Heart left ventricle (tissue), 16 donors: ENCODE data around the gene RNF4. TPM values are rescaled to one million over a fixed set of nuclear protein-coding genes. Genes with fewer than 3 reads are reported as not detected.

Experiments
- ATAC-seq, 4 donors: fragments of 200-7000 bp; cut with Tn5 transposase; one replicate each; pipeline ENCODE4 v1.9.1; 2020 to 2022; ENCODE audit warnings: moderate library complexity in 4 of 4, mild to moderate bottlenecking in 3 of 4, moderate number of reproducible peaks in 1 of 4
- DNase-seq, 5 donors: peaks; one replicate each; pipeline ENCODE4 v3.0.0-alpha.2; 2020
- H3K27ac ChIP-seq, 12 donors: fragments of 200-600 bp; sonication (generic) in 4 of 12; one replicate each; pipeline versions ENCODE4 v1.5.0 to v1.8.0; 2016 to 2022; ENCODE audit warnings: mild to moderate bottlenecking in 2 of 12
- H3K27me3 ChIP-seq, 9 donors: fragments of 200-600 bp; sonication (generic) in 2 of 9; one replicate each; pipeline versions ENCODE4 v1.5.1 to v1.8.0; 2016 to 2022; ENCODE audit warnings: mild to moderate bottlenecking in 3 of 9
- H3K36me3 ChIP-seq, 9 donors: fragments of 200-600 bp; sonication (generic) in 2 of 9; one replicate each; pipeline versions ENCODE4 v1.5.0 to v1.8.0; 2018 to 2022; ENCODE audit warnings: mild to moderate bottlenecking in 2 of 9
- H3K4me1 ChIP-seq, 12 donors: fragments of 200-600 bp; sonication (generic) in 4 of 12; one replicate each; pipeline versions ENCODE4 v1.5.0 to v1.8.0; 2016 to 2022; ENCODE audit warnings: mild to moderate bottlenecking in 3 of 12
- H3K4me3 ChIP-seq, 12 donors: fragments of 200-600 bp; sonication (generic) in 4 of 12; one replicate each; pipeline versions ENCODE4 v1.5.0 to v1.8.0; 2017 to 2022; ENCODE audit warnings: mild to moderate bottlenecking in 9 of 12, moderate library complexity in 4 of 12
- H3K9me3 ChIP-seq, 12 donors: fragments of 200-600 bp; sonication (generic) in 4 of 12; one replicate each; pipeline versions ENCODE4 v1.5.0 to v1.8.0; 2016 to 2022; ENCODE audit warnings: mild to moderate bottlenecking in 1 of 12
- POLR2A ChIP-seq, 2 donors: fragments of 450-650 bp; IDR thresholded peaks; one replicate each; pipeline ENCODE4 v1.6.1; 2017; ENCODE audit warnings: antibody characterized with exemption in 2 of 2, mild to moderate bottlenecking in 2 of 2, moderate library complexity in 2 of 2
- WGBS, 4 donors: extraction: QIAGEN DNeasy Blood & Tissue Kit in 2 of 4; methylation state at CpG; one replicate each; pipeline versions ENCODE4 v1.1.5 to v1.1.7; 2013 to 2018; 5-methylcytosine and 5-hydroxymethylcytosine counted together
- intact Hi-C, 10 donors: fragments of 100-400 bp; cut with DNase I; formaldehyde crosslinking; loops; one replicate each; pipeline versions ENCODE4 v1.11.1 to v1.14.2; 2022
- polyA plus RNA-seq, 2 donors: library from polyadenylated mRNA; stranded (reverse); fragments of 200-250 nt; gene quantifications; one replicate each; pipeline ENCODE4 v1.2.3, GENCODE V29; 2013
- total RNA-seq, 9 donors: library from RNA; depleted of rRNA in 2 of 9; stranded (reverse); fragments of >200 nt in 2 of 9; fragmentation: NEBNext Ultra II Directional in 3 of 9; extraction: Animal tissue kit (Norgen Biotek cat#: 25700) in 3 of 9; gene quantifications; one replicate each; pipeline versions ENCODE4 v1.1.0 to v1.2.4, GENCODE V29; 2016 to 2023
- TF ChIP-seq, protein P1 (sequence below), 12 donors: fragments of 200-600 bp; sonication (generic) in 4 of 12; IDR thresholded peaks; one replicate each; pipeline versions ENCODE4 v1.5.0 to v1.8.0; 2018 to 2022; ENCODE audit warnings: antibody characterized with exemption in 12 of 12, mild to moderate bottlenecking in 5 of 12
- donor health status: ischemic (EF 13 %, LVEDD 7.1; RV severe dilation, severe dysfunction).
- donor health status: healthy with polysubstance abuse.
- donor health status: DM: no; HTN: yes; CAD: no.
- donor health status: DM: no; HTN: no; CAD: no.
- donor health status: ischemic (EF 25% LVEDD 6.9; RV normal size, moderate dysfunction).
- donor health status: ischemic (EF 25% LVEDD 5.7; RV mildly dilated, moderate dysfunction).
- donor health status: healthy.
- donor health status: DM: yes; HTN: yes; CAD: no.
- donor health status: ischemic (EF 35%, LVEDD 5.7; RV mildly dilated, moderate dysfunction).
- donor health status: nonischemic (EF 11% LVEDD 7.7; RV severe dilation, severe dysfunction).
- donor health status: DM: yes; HTN: yes; CAD: no.
- donor health status: PGD.
- donor health status: ischemic (EF 29% LVEDD 5.4; RV normal size, mild dysfunction).
- donor health status: nonischemic (EF 23%, LVEDD 6.1; RV moderate dilation, normal function).

Gene RNF4
- total and polyA plus RNA-seq, 11 donors = 10.6 to 45.7 (median 30.8) TPM

DNA sequence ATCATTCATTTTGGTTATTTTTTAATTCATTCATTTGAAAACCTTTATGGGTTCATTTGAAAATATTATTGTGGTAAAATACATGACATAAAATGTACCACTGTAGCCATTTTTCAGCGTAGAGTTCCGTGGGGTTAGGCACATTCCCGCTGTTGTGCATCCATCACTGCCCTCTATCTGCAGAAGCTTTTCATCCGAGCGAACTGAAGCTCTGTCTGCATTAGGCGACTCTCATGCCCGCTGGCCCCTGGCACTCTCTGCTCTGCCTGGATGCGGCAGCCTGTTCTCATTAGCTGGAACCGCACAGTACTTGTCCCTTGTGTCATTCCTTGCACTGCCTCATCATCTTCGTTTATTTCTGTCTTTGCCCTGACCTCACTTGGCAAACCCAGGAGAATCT, 32.6 kb upstream of the RNF4 start:
- H3K9me3 ChIP-seq = no peaks in the 10 kb centered on the region
- 48 to 65% (median 57%) methylated on average over 10 of the region's 10 CpGs for WGBS, 4 donors
- DNase-seq = no peak
- ATAC-seq = no peak
- no peak overlapping the region for H3K27ac ChIP-seq
- H3K4me1 ChIP-seq = peaks cover 0 to under 1% (median 0%) of the 10 kb centered on the region in 12 donors
- H3K27me3 ChIP-seq = no peaks in the 10 kb centered on the region
- H3K4me3 ChIP-seq = no peak overlapping the region
- H3K36me3 ChIP-seq = no peaks in the 10 kb centered on the region
- intact Hi-C loops = no loop called here
- no peak for TF ChIP-seq POLR2A (IDR thresholded peaks at IDR 0.05)
- TF ChIP-seq, protein P1, sequence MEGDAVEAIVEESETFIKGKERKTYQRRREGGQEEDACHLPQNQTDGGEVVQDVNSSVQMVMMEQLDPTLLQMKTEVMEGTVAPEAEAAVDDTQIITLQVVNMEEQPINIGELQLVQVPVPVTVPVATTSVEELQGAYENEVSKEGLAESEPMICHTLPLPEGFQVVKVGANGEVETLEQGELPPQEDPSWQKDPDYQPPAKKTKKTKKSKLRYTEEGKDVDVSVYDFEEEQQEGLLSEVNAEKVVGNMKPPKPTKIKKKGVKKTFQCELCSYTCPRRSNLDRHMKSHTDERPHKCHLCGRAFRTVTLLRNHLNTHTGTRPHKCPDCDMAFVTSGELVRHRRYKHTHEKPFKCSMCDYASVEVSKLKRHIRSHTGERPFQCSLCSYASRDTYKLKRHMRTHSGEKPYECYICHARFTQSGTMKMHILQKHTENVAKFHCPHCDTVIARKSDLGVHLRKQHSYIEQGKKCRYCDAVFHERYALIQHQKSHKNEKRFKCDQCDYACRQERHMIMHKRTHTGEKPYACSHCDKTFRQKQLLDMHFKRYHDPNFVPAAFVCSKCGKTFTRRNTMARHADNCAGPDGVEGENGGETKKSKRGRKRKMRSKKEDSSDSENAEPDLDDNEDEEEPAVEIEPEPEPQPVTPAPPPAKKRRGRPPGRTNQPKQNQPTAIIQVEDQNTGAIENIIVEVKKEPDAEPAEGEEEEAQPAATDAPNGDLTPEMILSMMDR (IDR thresholded peaks at IDR 0.05) = peak in 4 of 12 donors; percentile 15 to 30 (median 20)

DNA sequence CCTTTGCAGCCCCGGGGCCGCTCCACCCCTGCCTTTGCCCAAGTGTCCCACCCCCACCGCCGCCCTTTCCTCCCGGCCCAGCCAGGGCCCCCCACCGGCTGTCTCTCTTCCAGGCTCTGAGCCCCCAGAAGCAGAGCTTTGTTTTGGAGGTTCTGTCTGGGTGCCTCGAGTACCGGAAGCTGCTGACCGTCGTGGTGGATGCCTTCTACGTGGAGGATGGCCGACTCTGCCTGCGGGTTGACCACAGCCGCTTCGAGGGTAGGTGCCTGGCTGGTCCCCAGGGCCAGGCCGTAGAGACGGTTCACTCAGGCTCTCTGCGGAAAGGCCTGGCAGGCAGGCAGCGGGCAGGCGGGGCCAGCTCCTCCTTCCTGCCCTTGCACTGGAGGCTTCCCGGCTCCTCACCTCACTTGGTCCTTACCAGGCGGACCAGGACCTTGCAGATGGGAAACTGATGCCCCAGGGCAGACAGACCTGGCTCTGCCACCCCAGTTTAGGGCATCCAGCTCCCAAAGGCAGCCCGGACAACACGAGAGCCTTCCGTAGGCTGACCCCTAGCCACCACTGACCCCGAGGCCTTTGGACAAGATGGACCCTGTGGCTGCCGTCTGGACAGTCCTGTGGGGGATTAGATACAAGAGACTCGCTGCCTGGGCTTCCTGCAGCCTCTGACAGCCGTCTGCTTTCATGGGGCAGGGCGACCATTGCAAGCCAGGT, 32.0 kb upstream of the RNF4 start:
- TF ChIP-seq POLR2A (IDR thresholded peaks at IDR 0.05) = no peak
- TF ChIP-seq, protein P1 (IDR thresholded peaks at IDR 0.05) = no peak
- DNase-seq (no peak), ATAC-seq (no peak)
- H3K27ac ChIP-seq = no peak overlapping the region
- no peaks in the 10 kb centered on the region for H3K36me3 ChIP-seq
- WGBS, 4 donors = 80 to 90% (median 84%) methylated on average over 18 to 30 of the region's 30 CpGs
- no peaks in the 10 kb centered on the region for H3K9me3 ChIP-seq
- H3K27me3 ChIP-seq = no peaks in the 10 kb centered on the region
- intact Hi-C loops = no loop called here
- peaks cover 0 to 5% (median 0%) of the 10 kb centered on the region in 12 donors for H3K4me1 ChIP-seq
- no peak overlapping the region for H3K4me3 ChIP-seq

DNA sequence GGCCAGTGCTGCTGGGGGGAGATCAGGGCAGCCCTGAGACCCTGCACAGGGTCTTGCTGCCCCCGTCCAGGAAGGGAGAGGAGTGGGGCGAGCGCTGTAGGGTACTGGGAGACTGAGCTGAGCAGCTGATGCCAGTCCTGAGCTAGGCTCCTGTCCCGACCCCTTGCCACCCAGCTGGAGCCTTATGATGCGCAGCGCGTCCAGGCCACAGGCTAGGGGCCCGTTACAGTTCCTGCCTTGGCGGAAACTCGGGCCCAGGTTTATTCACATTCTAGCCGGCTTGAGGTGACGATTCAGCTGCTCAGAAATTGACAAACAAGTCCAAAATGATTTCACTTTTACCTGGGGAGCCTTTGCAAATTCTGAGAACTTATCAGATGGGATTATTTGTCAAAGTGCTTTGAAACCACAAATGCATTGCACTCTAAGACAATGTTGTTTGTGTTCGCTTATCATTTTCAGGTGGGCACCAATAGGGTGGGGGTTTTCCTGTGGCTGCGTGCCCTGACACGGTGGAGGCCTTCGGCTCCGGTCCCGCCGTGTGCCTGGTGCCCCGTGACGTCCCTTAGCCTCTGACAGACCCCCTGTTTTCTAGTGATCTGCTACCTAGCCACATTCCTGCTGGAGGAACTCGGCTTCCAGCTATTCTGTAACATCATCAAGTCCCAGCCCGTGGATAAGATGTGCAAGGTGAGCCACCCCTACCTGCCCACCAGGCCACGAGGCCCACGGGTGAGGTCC, 31.3 kb upstream of the RNF4 start:
- Histone ChIP-seq H3K27me3 (no peaks in the 10 kb centered on the region), H3K9me3 (no peaks in the 10 kb centered on the region), H3K4me1 (peaks cover 0 to 5% (median 0%) of the 10 kb centered on the region in 12 donors), H3K36me3 (no peaks in the 10 kb centered on the region), H3K27ac (no peak overlapping the region), H3K4me3 (no peak overlapping the region)
- ATAC-seq (no peak), DNase-seq (no peak)
- 82 to 89% (median 84%) methylated on average over 21 to 25 of the region's 25 CpGs for WGBS, 4 donors
- TF ChIP-seq, protein P1 (IDR thresholded peaks at IDR 0.05) = no peak
- TF ChIP-seq POLR2A (IDR thresholded peaks at IDR 0.05) = no peak
- intact Hi-C loops = no loop called here
